Measurements from ENCODE around the gene RNF157. TPM values are rescaled to one million over a fixed set of nuclear protein-coding genes. Genes with fewer than 3 reads are reported as not detected.

RNF157 gene
- total RNA-seq, 1 donor from 2014 or later: 43.5 TPM

GRCh38 chr17:76123191-76123499, 117.1 kb downstream of the RNF157 start:
- no peaks in the 10 kb centered on the region for H3K36me3 Mint-ChIP-seq (ENCODE audit: insufficient read depth)
- no peak overlapping the region for H3K4me3 Mint-ChIP-seq (ENCODE audit: low read depth)
- H3K9me3 Mint-ChIP-seq (ENCODE audit: low read depth): no peaks in the 10 kb centered on the region
- TF ChIP-seq CTCF (IDR thresholded peaks at IDR 0.05; ENCODE audit: unreplicated experiment): no peak
- no peak for DNase-seq (ENCODE audit: low spot score, unreplicated experiment)
- no peak overlapping the region for H3K27ac Mint-ChIP-seq
- peaks cover 19% of the 10 kb centered on the region for H3K4me1 Mint-ChIP-seq (ENCODE audit: low read depth)
- peaks cover 5% of the 10 kb centered on the region for H3K27me3 Mint-ChIP-seq

- H3K4me3 Mint-ChIP-seq (ENCODE audit: low read depth): no peak overlapping the region
- H3K9me3 Mint-ChIP-seq (ENCODE audit: low read depth): no peaks in the 10 kb centered on the region
- no peaks in the 10 kb centered on the region for H3K36me3 Mint-ChIP-seq (ENCODE audit: insufficient read depth)
- no peak for TF ChIP-seq CTCF (IDR thresholded peaks at IDR 0.05; ENCODE audit: unreplicated experiment)
- H3K27me3 Mint-ChIP-seq: peaks cover 5% of the 10 kb centered on the region
- H3K27ac Mint-ChIP-seq: peak overlapping the region; percentile 31
- peaks cover 19% of the 10 kb centered on the region for H3K4me1 Mint-ChIP-seq (ENCODE audit: low read depth)
- no peak for DNase-seq (ENCODE audit: low spot score, unreplicated experiment)
These were observed 117.7 kb downstream of the RNF157 start for GRCh38 chr17:76122431-76123190.

GRCh38 chr17:76121932-76122430, 118.3 kb downstream of the RNF157 start:
- Mint-ChIP-seq H3K9me3 (ENCODE audit: low read depth) (no peaks in the 10 kb centered on the region), H3K4me3 (ENCODE audit: low read depth) (no peak overlapping the region), H3K4me1 (ENCODE audit: low read depth) (peaks cover 16% of the 10 kb centered on the region), H3K36me3 (ENCODE audit: insufficient read depth) (no peaks in the 10 kb centered on the region), H3K27ac (no peak overlapping the region), H3K27me3 (peaks cover 5% of the 10 kb centered on the region)
- TF ChIP-seq CTCF (IDR thresholded peaks at IDR 0.05; ENCODE audit: unreplicated experiment): no peak
- no peak for DNase-seq (ENCODE audit: low spot score, unreplicated experiment)

- TF ChIP-seq CTCF (IDR thresholded peaks at IDR 0.05; ENCODE audit: unreplicated experiment): no peak
- H3K4me3 Mint-ChIP-seq (ENCODE audit: low read depth): no peak overlapping the region
These were observed 119.7 kb downstream of the RNF157 start for GRCh38 chr17:76120658-76121008.

GRCh38 chr17:76119409-76120371, 120.6 kb downstream of the RNF157 start:
- peaks cover 10% of the 10 kb centered on the region for H3K4me1 Mint-ChIP-seq (ENCODE audit: low read depth)
- H3K9me3 Mint-ChIP-seq (ENCODE audit: low read depth): no peaks in the 10 kb centered on the region
- H3K27me3 Mint-ChIP-seq: peaks cover 5% of the 10 kb centered on the region
- no peak overlapping the region for H3K27ac Mint-ChIP-seq
- no peak for TF ChIP-seq CTCF (IDR thresholded peaks at IDR 0.05; ENCODE audit: unreplicated experiment)
- H3K4me3 Mint-ChIP-seq (ENCODE audit: low read depth): no peak overlapping the region
- no peak for DNase-seq (ENCODE audit: low spot score, unreplicated experiment)
- H3K36me3 Mint-ChIP-seq (ENCODE audit: insufficient read depth): no peaks in the 10 kb centered on the region

More at GRCh38 chr17:76120658-76121008, 119.7 kb downstream of the RNF157 start:
- H3K27me3 Mint-ChIP-seq: peaks cover 5% of the 10 kb centered on the region
- peaks cover 10% of the 10 kb centered on the region for H3K4me1 Mint-ChIP-seq (ENCODE audit: low read depth)
- H3K27ac Mint-ChIP-seq: no peak overlapping the region
- no peaks in the 10 kb centered on the region for H3K9me3 Mint-ChIP-seq (ENCODE audit: low read depth)
- no peak for DNase-seq (ENCODE audit: low spot score, unreplicated experiment)
- H3K36me3 Mint-ChIP-seq (ENCODE audit: insufficient read depth): no peaks in the 10 kb centered on the region
